Activated CD4-positive, alpha-beta T cell treated with anti-CD3 and anti-CD28 coated beads, Interleukin-2, Interleukin-4, amounts not matched to agents 100 ng/mL and 50 ng/mL, durations not matched to agents 16 hours and 8 hours (primary cell): ENCODE measurements around the gene PPM1D.
"Not testable (repeated sequence)": the region's sequence is repeated elsewhere in the genome, so short reads cannot be mapped to it uniquely, and the experiment has no call there.

Experiments
- DNase-seq: peaks from one replicate; pipeline ENCODE4 v3.0.0-alpha.2; 2020; ENCODE audit warnings: low spot score

Gene PPM1D

GRCh38 chr17:60622961-60623360 is 23.0 kb downstream of the PPM1D start:
- DNase-seq: no peak

- DNase-seq: no peak
These were observed 23.4 kb downstream of the PPM1D start for GRCh38 chr17:60623415-60623814.

- no peak for DNase-seq
These were observed 27.1 kb downstream of the PPM1D start for GRCh38 chr17:60627124-60627523.

- no peak for DNase-seq
These were observed 28.4 kb downstream of the PPM1D start for GRCh38 chr17:60628252-60628889.

- DNase-seq: no peak
These were observed 29.1 kb downstream of the PPM1D start for GRCh38 chr17:60629120-60629519.

- no peak for DNase-seq
These were observed 30.4 kb downstream of the PPM1D start for GRCh38 chr17:60630352-60630751.

- no peak for DNase-seq
These were observed 31.1 kb downstream of the PPM1D start for GRCh38 chr17:60631119-60631518.

- no peak for DNase-seq
These were observed 37.7 kb downstream of the PPM1D start for GRCh38 chr17:60637683-60638082.

GRCh38 chr17:60639019-60639330 is 39.0 kb downstream of the PPM1D start:
- DNase-seq: no peak

GRCh38 chr17:60640503-60640902 is 40.5 kb downstream of the PPM1D start:
- DNase-seq: no peak

- DNase-seq: no peak
These were observed 41.1 kb downstream of the PPM1D start for GRCh38 chr17:60641126-60641525.

GRCh38 chr17:60641810-60642220 is 41.8 kb downstream of the PPM1D start:
- peak; percentile 60 for DNase-seq

- no peak for DNase-seq
These were observed 46.0 kb downstream of the PPM1D start for GRCh38 chr17:60645918-60646523.

- DNase-seq: no peak
These were observed 46.7 kb downstream of the PPM1D start for GRCh38 chr17:60646701-60647100.

GRCh38 chr17:60647705-60648104 is 47.7 kb downstream of the PPM1D start:
- no peak for DNase-seq

GRCh38 chr17:60652454-60653247 is 52.7 kb downstream of the PPM1D start:
- no peak for DNase-seq

GRCh38 chr17:60653569-60653968 is 53.6 kb downstream of the PPM1D start:
- no peak for DNase-seq

- no peak for DNase-seq
These were observed 56.5 kb downstream of the PPM1D start for GRCh38 chr17:60656499-60656898.

GRCh38 chr17:60659156-60659555 is 59.2 kb downstream of the PPM1D start:
- DNase-seq: no peak

- no peak for DNase-seq
These were observed 61.5 kb downstream of the PPM1D start for GRCh38 chr17:60661489-60661888.

- no peak for DNase-seq
These were observed 64.0 kb downstream of the PPM1D start for GRCh38 chr17:60664022-60664421.

- DNase-seq: no peak
These were observed 65.6 kb downstream of the PPM1D start for GRCh38 chr17:60665602-60666001.

GRCh38 chr17:60668741-60669140 is 68.7 kb downstream of the PPM1D start:
- DNase-seq: not testable (repeated sequence)
